ENCODE results near the gene KAT2A. TPM values are rescaled to one million over a fixed set of nuclear protein-coding genes. Genes with fewer than 3 reads are reported as not detected.

Gene KAT2A
- total and polyA plus RNA-seq, 2 donors from 2014 or later, result 38.6 TPM

DNA sequence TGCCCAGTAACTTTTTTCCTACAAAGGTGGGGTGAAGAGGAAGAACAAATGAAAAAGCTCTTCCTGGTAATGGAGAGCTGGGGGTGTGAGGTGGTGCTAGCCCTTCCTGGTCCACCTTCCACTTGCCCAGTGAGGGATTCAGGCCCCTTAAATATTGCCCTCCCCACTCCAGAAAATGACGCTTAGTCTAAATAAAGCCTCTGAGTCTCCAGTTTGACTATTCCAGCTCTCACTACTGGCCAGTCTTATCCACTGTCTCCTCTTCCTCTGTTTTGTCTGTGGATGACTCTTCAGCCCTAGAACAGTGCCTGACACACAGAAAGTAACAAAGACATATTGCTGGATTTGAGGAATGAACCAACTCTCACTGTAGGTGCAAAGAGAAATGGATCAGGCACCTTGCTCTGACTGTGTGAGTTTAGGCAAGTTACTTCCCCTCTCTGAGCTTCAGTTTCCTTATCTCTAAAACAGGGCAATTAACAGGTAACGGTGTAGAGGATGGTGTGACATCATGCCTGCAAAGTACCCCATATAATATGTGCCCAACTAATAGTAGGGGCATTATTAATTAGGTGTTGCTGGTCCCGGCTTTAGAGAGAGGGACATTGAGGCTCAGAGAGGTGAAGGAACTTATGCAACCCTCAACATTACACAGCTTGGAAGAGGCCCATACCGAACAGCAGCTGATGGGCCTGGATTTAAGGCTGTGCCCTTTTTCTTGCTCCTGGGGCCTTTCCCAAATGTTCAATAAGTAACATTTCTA is 44.2 kb downstream of the KAT2A start:
- DNase-seq (no peak), FAIRE-seq (no peak)
- H3K4me1 ChIP-seq (ENCODE audit: control insufficient read depth in 2 of 3, insufficient read depth in 2 of 3, low read depth in 1 of 3, low read length in 3 of 3), result no peaks in the 10 kb centered on the region
- no peak overlapping the region for H3K9ac ChIP-seq (ENCODE audit: low read length in 3 of 3)
- TF ChIP-seq, protein P1, sequence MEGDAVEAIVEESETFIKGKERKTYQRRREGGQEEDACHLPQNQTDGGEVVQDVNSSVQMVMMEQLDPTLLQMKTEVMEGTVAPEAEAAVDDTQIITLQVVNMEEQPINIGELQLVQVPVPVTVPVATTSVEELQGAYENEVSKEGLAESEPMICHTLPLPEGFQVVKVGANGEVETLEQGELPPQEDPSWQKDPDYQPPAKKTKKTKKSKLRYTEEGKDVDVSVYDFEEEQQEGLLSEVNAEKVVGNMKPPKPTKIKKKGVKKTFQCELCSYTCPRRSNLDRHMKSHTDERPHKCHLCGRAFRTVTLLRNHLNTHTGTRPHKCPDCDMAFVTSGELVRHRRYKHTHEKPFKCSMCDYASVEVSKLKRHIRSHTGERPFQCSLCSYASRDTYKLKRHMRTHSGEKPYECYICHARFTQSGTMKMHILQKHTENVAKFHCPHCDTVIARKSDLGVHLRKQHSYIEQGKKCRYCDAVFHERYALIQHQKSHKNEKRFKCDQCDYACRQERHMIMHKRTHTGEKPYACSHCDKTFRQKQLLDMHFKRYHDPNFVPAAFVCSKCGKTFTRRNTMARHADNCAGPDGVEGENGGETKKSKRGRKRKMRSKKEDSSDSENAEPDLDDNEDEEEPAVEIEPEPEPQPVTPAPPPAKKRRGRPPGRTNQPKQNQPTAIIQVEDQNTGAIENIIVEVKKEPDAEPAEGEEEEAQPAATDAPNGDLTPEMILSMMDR (IDR thresholded peaks at IDR 0.05; ENCODE audit: borderline replicate concordance, extremely low read depth, insufficient read depth), result no peak
- H3K9me3 ChIP-seq (ENCODE audit: control insufficient read depth in 2 of 3, insufficient read depth in 1 of 3, low read length in 3 of 3), result no peaks in the 10 kb centered on the region
- no peak overlapping the region for H3K4me3 ChIP-seq (ENCODE audit: low read length in 3 of 3)
- H3K27ac ChIP-seq (ENCODE audit: low read depth in 2 of 2, low read length in 2 of 2), result no peak overlapping the region
- no peaks in the 10 kb centered on the region for H3K27me3 ChIP-seq (ENCODE audit: control insufficient read depth, insufficient read depth, low read length)
- no peaks in the 10 kb centered on the region for H3K36me3 ChIP-seq (ENCODE audit: control insufficient read depth in 2 of 3, insufficient read depth in 3 of 3, low read length in 3 of 3)
- intact Hi-C loops (cut with DNase I), result no loop called here

DNA sequence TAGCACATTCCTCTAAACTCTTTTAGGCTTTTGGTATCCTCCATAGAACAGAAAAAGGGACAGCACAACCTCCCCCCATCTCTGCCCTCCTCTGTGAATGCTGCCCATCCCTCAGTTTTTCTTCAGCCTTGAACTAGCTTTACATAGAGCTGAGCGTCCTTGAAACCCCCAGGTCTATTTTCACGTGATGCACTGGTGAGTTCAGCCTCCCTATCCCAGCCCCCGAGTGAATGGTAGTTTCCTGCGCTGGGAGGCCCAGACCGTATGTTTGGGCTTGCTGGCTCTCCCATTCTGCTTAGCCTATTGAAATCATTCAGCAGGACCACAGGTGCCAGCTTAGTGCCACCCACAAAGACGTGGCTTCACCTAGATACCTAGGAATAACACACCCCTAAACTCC is 45.4 kb downstream of the KAT2A start:
- Histone ChIP-seq H3K9me3 (ENCODE audit: control insufficient read depth in 2 of 3, insufficient read depth in 1 of 3, low read length in 3 of 3) (no peaks in the 10 kb centered on the region), H3K4me3 (ENCODE audit: low read length in 3 of 3) (no peak overlapping the region), H3K4me1 (ENCODE audit: control insufficient read depth in 2 of 3, insufficient read depth in 2 of 3, low read depth in 1 of 3, low read length in 3 of 3) (no peaks in the 10 kb centered on the region), H3K36me3 (ENCODE audit: control insufficient read depth in 2 of 3, insufficient read depth in 3 of 3, low read length in 3 of 3) (no peaks in the 10 kb centered on the region), H3K27me3 (ENCODE audit: control insufficient read depth, insufficient read depth, low read length) (no peaks in the 10 kb centered on the region), H3K27ac (ENCODE audit: low read depth in 2 of 2, low read length in 2 of 2) (no peak overlapping the region), H3K9ac (ENCODE audit: low read length in 3 of 3) (no peak overlapping the region)
- DNase-seq (no peak), FAIRE-seq (no peak)
- intact Hi-C loops (cut with DNase I), result no loop called here
- TF ChIP-seq, protein P1 (IDR thresholded peaks at IDR 0.05; ENCODE audit: borderline replicate concordance, extremely low read depth, insufficient read depth), result no peak

DNA sequence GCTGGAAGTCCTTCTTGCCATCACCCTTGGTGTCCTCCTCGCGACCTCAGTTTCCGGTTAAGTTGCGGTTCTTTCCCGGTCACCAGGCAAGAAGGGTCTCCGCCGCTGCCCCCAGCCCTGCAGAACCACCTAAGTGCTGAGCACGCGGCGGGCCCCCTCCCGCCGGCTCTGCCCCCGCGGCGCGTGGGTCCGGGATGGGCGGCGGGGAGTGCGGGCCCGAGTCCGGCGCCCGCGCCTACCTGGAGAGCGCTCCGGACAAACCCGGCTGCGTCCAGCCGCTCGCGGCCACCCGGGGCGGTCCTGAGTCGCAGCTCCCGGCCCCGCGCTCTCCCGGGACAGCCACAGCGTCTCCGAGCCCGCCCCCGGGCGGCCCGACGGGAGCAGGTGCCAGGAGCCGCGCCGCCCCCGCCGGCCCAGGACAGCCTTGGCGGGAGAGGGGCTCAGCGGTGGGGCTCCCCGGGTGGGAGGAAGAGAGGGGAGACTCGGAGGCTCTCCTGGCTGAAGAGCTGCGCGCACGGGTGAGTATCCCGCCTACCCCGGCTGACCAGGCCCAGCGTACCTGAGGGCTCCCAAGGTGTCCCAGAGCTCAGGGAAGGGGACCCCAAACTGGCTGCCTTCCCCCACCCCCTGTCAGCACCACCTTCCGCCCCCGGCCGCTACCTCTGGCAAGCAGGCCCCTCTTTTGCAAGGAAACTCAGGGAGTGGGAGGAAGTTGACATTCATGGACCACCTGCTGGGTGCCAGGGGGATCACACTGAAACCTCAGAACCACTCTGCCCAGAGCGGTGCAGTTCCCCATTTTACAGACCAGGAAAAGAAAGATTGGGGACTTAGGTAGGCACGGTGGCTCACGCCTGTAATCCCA is 48.6 kb downstream of the KAT2A start:
- Histone ChIP-seq H3K27ac (ENCODE audit: low read depth in 2 of 2, low read length in 2 of 2) (no peak overlapping the region), H3K27me3 (ENCODE audit: control insufficient read depth, insufficient read depth, low read length) (no peaks in the 10 kb centered on the region), H3K9me3 (ENCODE audit: control insufficient read depth in 2 of 3, insufficient read depth in 1 of 3, low read length in 3 of 3) (no peaks in the 10 kb centered on the region), H3K36me3 (ENCODE audit: control insufficient read depth in 2 of 3, insufficient read depth in 3 of 3, low read length in 3 of 3) (no peaks in the 10 kb centered on the region), H3K9ac (ENCODE audit: low read length in 3 of 3) (no peak overlapping the region), H3K4me1 (ENCODE audit: control insufficient read depth in 2 of 3, insufficient read depth in 2 of 3, low read depth in 1 of 3, low read length in 3 of 3) (no peaks in the 10 kb centered on the region), H3K4me3 (ENCODE audit: low read length in 3 of 3) (peak overlapping the region in 1 of 3 donors; percentile 32)
- DNase-seq, result peak in 2 of 5 donors; percentile 49 to 69
- no peak for FAIRE-seq
- TF ChIP-seq, protein P1 (IDR thresholded peaks at IDR 0.05; ENCODE audit: borderline replicate concordance, extremely low read depth, insufficient read depth), result no peak
- intact Hi-C loops (cut with DNase I), result no loop called here
